Activated naive CD4-positive, alpha-beta T cell treated with anti-CD3 and anti-CD28 coated beads, Interleukin-2, amount 10 ng/mL, durations not matched to agents 7 days and 5 days (primary cell): ENCODE results near the gene HECW1.
A peak's percentile ranks its signal among the peaks of the same experiment; 100 is the strongest.
"Not testable (repeated sequence)": the region's sequence is repeated elsewhere in the genome, so short reads cannot be mapped to it uniquely, and the experiment has no call there.

Experiments
- CTCF ChIA-PET: fragments of 350-600 bp; sonication (Branson Sonifier 250); formaldehyde crosslinking; loops from one replicate; lab custom pipeline; 2021; ENCODE audit warnings: antibody characterized with exemption; lab: Charles Lee
- DNase-seq: peaks from one replicate; pipeline ENCODE4 v3.0.0-alpha.2; 2020
- H3K27ac Mint-ChIP-seq: one replicate; pipeline ENCODE4 v1.8.0; 2021; ENCODE audit warnings: mild to moderate bottlenecking, moderate library complexity, mixed read lengths
- H3K27me3 Mint-ChIP-seq: one replicate; pipeline ENCODE4 v1.8.0; 2021; ENCODE audit warnings: mild to moderate bottlenecking, mixed read lengths
- H3K36me3 Mint-ChIP-seq: one replicate; pipeline ENCODE4 v1.8.0; 2021; ENCODE audit warnings: mixed read lengths
- H3K4me1 Mint-ChIP-seq: one replicate; pipeline ENCODE4 v1.8.0; 2021; ENCODE audit warnings: mixed read lengths
- H3K4me3 Mint-ChIP-seq: one replicate; pipeline ENCODE4 v1.8.0; 2021; ENCODE audit warnings: mild to moderate bottlenecking, moderate library complexity, mixed read lengths
- H3K9me3 Mint-ChIP-seq: one replicate; pipeline ENCODE4 v1.8.0; 2021; ENCODE audit warnings: mixed read lengths

The HECW1 gene

GRCh38 chr7:43112459-43112940 is at the start of gene HECW1:
Gene HECW1, plus strand, starts transcription at chr7:43112647. Its CDS starts 131,259 bp downstream, at chr7:43243906.
- peaks cover 10% of the 10 kb centered on the region for H3K4me1 Mint-ChIP-seq
- H3K4me3 Mint-ChIP-seq, result no peak within 1 kb of the TSS
- CTCF ChIA-PET, result no interaction called here
- H3K27ac Mint-ChIP-seq, result no peak within 1 kb of the TSS
- no peak for DNase-seq
- H3K36me3 Mint-ChIP-seq, result no peaks in the 10 kb centered on the region
- H3K9me3 Mint-ChIP-seq, result no peaks in the 10 kb centered on the region
- H3K27me3 Mint-ChIP-seq, result peaks cover 80% of the 10 kb centered on the region

GRCh38 chr7:43071604-43072003 is 40.8 kb upstream of the HECW1 start:
- peaks cover 6% of the 10 kb centered on the region for H3K27me3 Mint-ChIP-seq
- CTCF ChIA-PET, result interaction anchor here (1.0 to 1.8 kb wide), 3 partner anchors 9 to 130 kb away, joined by 3 to 6 read pairs (median 3); no protein-coding TSS in a partner anchor
- H3K4me1 Mint-ChIP-seq, result no peaks in the 10 kb centered on the region
- no peaks in the 10 kb centered on the region for H3K36me3 Mint-ChIP-seq
- H3K4me3 Mint-ChIP-seq, result no peak overlapping the region
- no peaks in the 10 kb centered on the region for H3K9me3 Mint-ChIP-seq
- no peak overlapping the region for H3K27ac Mint-ChIP-seq
- DNase-seq, result peak; percentile 38

- no peak overlapping the region for H3K27ac Mint-ChIP-seq
- H3K9me3 Mint-ChIP-seq, result no peaks in the 10 kb centered on the region
- no peaks in the 10 kb centered on the region for H3K36me3 Mint-ChIP-seq
- CTCF ChIA-PET, result interaction anchor here (1.8 kb wide), 1 partner anchor 131 kb away, joined by 6 read pairs; no protein-coding TSS in a partner anchor
- DNase-seq, result no peak
- no peak overlapping the region for H3K4me3 Mint-ChIP-seq
- no peaks in the 10 kb centered on the region for H3K4me1 Mint-ChIP-seq
- H3K27me3 Mint-ChIP-seq, result peaks cover 3% of the 10 kb centered on the region
Measured at GRCh38 chr7:43072530-43072929, 39.9 kb upstream of the HECW1 start.

GRCh38 chr7:43073811-43074210 is 38.6 kb upstream of the HECW1 start:
- H3K36me3 Mint-ChIP-seq, H3K9me3 Mint-ChIP-seq, CTCF ChIA-PET, H3K27me3 Mint-ChIP-seq, H3K4me3 Mint-ChIP-seq, H3K4me1 Mint-ChIP-seq, H3K27ac Mint-ChIP-seq, DNase-seq: not testable (repeated sequence)

- Mint-ChIP-seq H3K4me3 (no peak overlapping the region), H3K27me3 (no peaks in the 10 kb centered on the region)
- CTCF ChIA-PET, result interaction anchor here (1.0 to 1.4 kb wide), 2 partner anchors 9 to 135 kb away, joined by 3 to 4 read pairs; no protein-coding TSS in a partner anchor
Measured at GRCh38 chr7:43076189-43076605, 36.2 kb upstream of the HECW1 start.

GRCh38 chr7:43076606-43077005 is 35.8 kb upstream of the HECW1 start:
- H3K27ac Mint-ChIP-seq, result no peak overlapping the region

More at GRCh38 chr7:43076189-43076605, 36.2 kb upstream of the HECW1 start:
- Mint-ChIP-seq H3K9me3 (no peaks in the 10 kb centered on the region), H3K4me1 (no peaks in the 10 kb centered on the region), H3K27ac (no peak overlapping the region), H3K36me3 (no peaks in the 10 kb centered on the region)
- DNase-seq, result no peak

GRCh38 chr7:43077285-43077684 is 35.2 kb upstream of the HECW1 start:
- H3K4me3 Mint-ChIP-seq, result no peak overlapping the region
- H3K9me3 Mint-ChIP-seq, result no peaks in the 10 kb centered on the region
- DNase-seq, result no peak
- CTCF ChIA-PET, result interaction anchor here (1.4 kb wide), 1 partner anchor 10 kb away, joined by 3 read pairs; no protein-coding TSS in a partner anchor
- H3K4me1 Mint-ChIP-seq, result no peaks in the 10 kb centered on the region
- H3K36me3 Mint-ChIP-seq, result no peaks in the 10 kb centered on the region
- H3K27me3 Mint-ChIP-seq, result no peaks in the 10 kb centered on the region
- no peak overlapping the region for H3K27ac Mint-ChIP-seq

More at GRCh38 chr7:43076606-43077005, 35.8 kb upstream of the HECW1 start:
- no peak for DNase-seq
- Mint-ChIP-seq H3K9me3 (no peaks in the 10 kb centered on the region), H3K27me3 (no peaks in the 10 kb centered on the region), H3K4me3 (no peak overlapping the region), H3K36me3 (no peaks in the 10 kb centered on the region), H3K4me1 (no peaks in the 10 kb centered on the region)
- CTCF ChIA-PET, result interaction anchor here (1.0 to 1.4 kb wide), 2 partner anchors 9 to 136 kb away, joined by 3 to 4 read pairs; no protein-coding TSS in a partner anchor

GRCh38 chr7:43077732-43078391 is 34.6 kb upstream of the HECW1 start:
- CTCF ChIA-PET, result interaction anchor here (1.4 kb wide), 1 partner anchor 10 kb away, joined by 3 read pairs; no protein-coding TSS in a partner anchor
- Mint-ChIP-seq H3K9me3 (no peaks in the 10 kb centered on the region), H3K27ac (no peak overlapping the region), H3K4me1 (no peaks in the 10 kb centered on the region), H3K4me3 (no peak overlapping the region), H3K27me3 (no peaks in the 10 kb centered on the region), H3K36me3 (no peaks in the 10 kb centered on the region)
- no peak for DNase-seq

GRCh38 chr7:43078794-43079193 is 33.7 kb upstream of the HECW1 start:
- H3K36me3 Mint-ChIP-seq, result no peaks in the 10 kb centered on the region
- no peaks in the 10 kb centered on the region for H3K27me3 Mint-ChIP-seq
- DNase-seq, result no peak
- H3K4me3 Mint-ChIP-seq, result no peak overlapping the region
- H3K4me1 Mint-ChIP-seq, result no peaks in the 10 kb centered on the region
- H3K9me3 Mint-ChIP-seq, result no peaks in the 10 kb centered on the region
- CTCF ChIA-PET, result interaction anchor here (0.6 kb wide), 1 partner anchor 9 kb away, joined by 3 read pairs; no protein-coding TSS in a partner anchor
- no peak overlapping the region for H3K27ac Mint-ChIP-seq

GRCh38 chr7:43081603-43082002 is 30.8 kb upstream of the HECW1 start:
- Mint-ChIP-seq H3K4me3 (no peak overlapping the region), H3K27ac (no peak overlapping the region), H3K27me3 (peaks cover 5% of the 10 kb centered on the region), H3K4me1 (no peaks in the 10 kb centered on the region), H3K9me3 (no peaks in the 10 kb centered on the region), H3K36me3 (no peaks in the 10 kb centered on the region)
- CTCF ChIA-PET, result no interaction called here
- no peak for DNase-seq

GRCh38 chr7:43083106-43083505 is 29.3 kb upstream of the HECW1 start:
- Mint-ChIP-seq H3K27me3 (peaks cover 7% of the 10 kb centered on the region), H3K27ac (no peak overlapping the region), H3K36me3 (no peaks in the 10 kb centered on the region), H3K9me3 (no peaks in the 10 kb centered on the region), H3K4me3 (no peak overlapping the region), H3K4me1 (no peaks in the 10 kb centered on the region)
- CTCF ChIA-PET, result no interaction called here
- no peak for DNase-seq

- Mint-ChIP-seq H3K9me3 (no peaks in the 10 kb centered on the region), H3K4me3 (no peak overlapping the region), H3K4me1 (no peaks in the 10 kb centered on the region), H3K27me3 (peaks cover 9% of the 10 kb centered on the region), H3K36me3 (no peaks in the 10 kb centered on the region), H3K27ac (no peak overlapping the region)
- CTCF ChIA-PET, result no interaction called here
- no peak for DNase-seq
Measured at GRCh38 chr7:43085017-43085416, 27.4 kb upstream of the HECW1 start.

GRCh38 chr7:43085992-43086391 is 26.5 kb upstream of the HECW1 start:
- no peaks in the 10 kb centered on the region for H3K36me3 Mint-ChIP-seq
- H3K9me3 Mint-ChIP-seq, result no peaks in the 10 kb centered on the region
- H3K27me3 Mint-ChIP-seq, result peaks cover 10% of the 10 kb centered on the region
- no peak overlapping the region for H3K27ac Mint-ChIP-seq
- DNase-seq, result no peak
- no peak overlapping the region for H3K4me3 Mint-ChIP-seq
- CTCF ChIA-PET, result no interaction called here
- H3K4me1 Mint-ChIP-seq, result no peaks in the 10 kb centered on the region

GRCh38 chr7:43092819-43093218 is 19.6 kb upstream of the HECW1 start:
- no peak for DNase-seq
- H3K9me3 Mint-ChIP-seq, result no peaks in the 10 kb centered on the region
- H3K4me1 Mint-ChIP-seq, result no peaks in the 10 kb centered on the region
- CTCF ChIA-PET, result no interaction called here
- no peak overlapping the region for H3K27ac Mint-ChIP-seq
- H3K4me3 Mint-ChIP-seq, result no peak overlapping the region
- no peaks in the 10 kb centered on the region for H3K36me3 Mint-ChIP-seq
- H3K27me3 Mint-ChIP-seq, result peaks cover 9% of the 10 kb centered on the region

- Mint-ChIP-seq H3K4me3 (no peak overlapping the region), H3K36me3 (no peaks in the 10 kb centered on the region), H3K4me1 (no peaks in the 10 kb centered on the region), H3K27me3 (peaks cover 10% of the 10 kb centered on the region), H3K27ac (no peak overlapping the region), H3K9me3 (no peaks in the 10 kb centered on the region)
- no peak for DNase-seq
- CTCF ChIA-PET, result no interaction called here
Measured at GRCh38 chr7:43096875-43097274, 15.6 kb upstream of the HECW1 start.
